Ovary (tissue), 9 donors: ENCODE measurements around the gene ELK1. TPM values are rescaled to one million over a fixed set of nuclear protein-coding genes. Genes with fewer than 3 reads are reported as not detected.

Experiments
- DNase-seq, 5 donors: peaks; one replicate each; pipeline ENCODE4 v3.0.0-alpha.2; 2019 to 2020
- H3K27ac ChIP-seq, 2 donors: fragments of 200-600 bp; one replicate each; pipeline versions ENCODE4 v1.5.1 to v1.8.0; 2019 to 2022
- H3K27me3 ChIP-seq: fragments of 200-600 bp; one replicate; pipeline ENCODE4 v1.8.0; 2022
- H3K36me3 ChIP-seq: fragments of 200-600 bp; sonication (generic); one replicate; pipeline ENCODE4 v1.5.1; 2019
- H3K4me1 ChIP-seq: one replicate; pipeline ENCODE4 v1.8.1; 2013; ENCODE audit warnings: mild to moderate bottlenecking, moderate library complexity; ENCODE audit not compliant: insufficient read depth
- H3K4me3 ChIP-seq: fragments of 200-600 bp; sonication (generic); one replicate; pipeline ENCODE4 v1.5.1; 2017
- H3K9me3 ChIP-seq, 2 donors: fragments of 200-600 bp in 1 of 2; sonication (generic) in 1 of 2; one replicate each; pipeline versions ENCODE4 v1.5.1 to v1.8.1; 2013 to 2019; ENCODE audit warnings: mild to moderate bottlenecking in 1 of 2, moderate library complexity in 1 of 2
- EP300 ChIP-seq: sonication (generic); formaldehyde crosslinking; IDR thresholded peaks from one replicate; pipeline ENCODE4 v1.6.1; 2017; ENCODE audit warnings: antibody characterized with exemption
- POLR2A ChIP-seq: fragments of 450-650 bp; IDR thresholded peaks from one replicate; pipeline ENCODE4 v1.6.1; 2017; ENCODE audit warnings: antibody characterized with exemption, mild to moderate bottlenecking, moderate library complexity
- WGBS, 3 donors: extraction: QIAGEN DNeasy Blood & Tissue Kit in 1 of 3; methylation state at CpG; one replicate each; pipeline versions ENCODE4 v1.1.5 to v1.1.7; 2013 to 2017; 5-methylcytosine and 5-hydroxymethylcytosine counted together
- intact Hi-C, 4 donors: fragments of 100-400 bp; cut with DNase I; formaldehyde crosslinking; loops; one replicate each; pipeline versions ENCODE4 v1.11.0 to v1.15.1; 2022 to 2023
- polyA plus RNA-seq, 2 donors: library from polyadenylated mRNA; stranded (reverse); fragments of 200-250 nt in 1 of 2; fragments of 350-450 nt in 1 of 2; fragmentation: Illumina TruSeq in 1 of 2; extraction: RNeasy Lipid Tissue Mini Kit (QIAGEN cat#74804) in 1 of 2; gene quantifications; one replicate each; pipeline ENCODE4 v1.2.3, GENCODE V29; 2013 to 2014
- total RNA-seq, 7 donors: library from RNA; depleted of rRNA in 2 of 7; stranded (reverse); fragments of >200 nt in 2 of 7; fragmentation: NEBNext Ultra II Directional in 3 of 7; extraction: Animal tissue kit (Norgen Biotek cat#: 25700) in 3 of 7; gene quantifications; one replicate each; pipeline versions ENCODE4 v1.1.0 to v1.2.4, GENCODE V29; 2016 to 2023
- TF ChIP-seq, protein P1 (sequence below), 3 donors: fragments of 450-650 bp in 2 of 3; fragments of 200-600 bp in 1 of 3; IDR thresholded peaks; one replicate each; pipeline versions ENCODE4 v1.5.1 to v1.8.0; 2016 to 2022; ENCODE audit warnings: antibody characterized with exemption in 3 of 3, mild to moderate bottlenecking in 1 of 3
- donor health status: DM: no; HTN: no; CAD: no; lungs with moderate emphysema.
- donor health status: DM: no; HTN: no; CAD: no.
- donor health status: Bipolar disorder and iron deficiency.
- donor health status: DM: yes; HTN: yes; CAD: no.
- donor health status: DM: no; HTN: no; CAD: no.
- donor health status: DM: yes; HTN: yes; CAD: no.

Gene ELK1
- total and polyA plus RNA-seq, 9 donors: 29.7 to 139 (median 73.0) TPM

- no peak for DNase-seq
- Histone ChIP-seq H3K4me3 (peak overlapping the region; percentile 66), H3K9me3 (no peaks in the 10 kb centered on the region), H3K4me1 (peaks cover 7% of the 10 kb centered on the region), H3K36me3 (no peaks in the 10 kb centered on the region), H3K27me3 (no peaks in the 10 kb centered on the region), H3K27ac (no peak overlapping the region)
- WGBS, 3 donors: 32 to 45% (median 39%) methylated on average over 8 of the region's 8 CpGs
- intact Hi-C loops: loop anchor here in 3 of 4 donors (10.0 kb wide), 3 partner anchors 74 to 454 kb away; partner anchors contain the start of gene UBA1 (in 1 of the 3)
- TF ChIP-seq POLR2A (no peak), EP300 (no peak)
- TF ChIP-seq, protein P1, sequence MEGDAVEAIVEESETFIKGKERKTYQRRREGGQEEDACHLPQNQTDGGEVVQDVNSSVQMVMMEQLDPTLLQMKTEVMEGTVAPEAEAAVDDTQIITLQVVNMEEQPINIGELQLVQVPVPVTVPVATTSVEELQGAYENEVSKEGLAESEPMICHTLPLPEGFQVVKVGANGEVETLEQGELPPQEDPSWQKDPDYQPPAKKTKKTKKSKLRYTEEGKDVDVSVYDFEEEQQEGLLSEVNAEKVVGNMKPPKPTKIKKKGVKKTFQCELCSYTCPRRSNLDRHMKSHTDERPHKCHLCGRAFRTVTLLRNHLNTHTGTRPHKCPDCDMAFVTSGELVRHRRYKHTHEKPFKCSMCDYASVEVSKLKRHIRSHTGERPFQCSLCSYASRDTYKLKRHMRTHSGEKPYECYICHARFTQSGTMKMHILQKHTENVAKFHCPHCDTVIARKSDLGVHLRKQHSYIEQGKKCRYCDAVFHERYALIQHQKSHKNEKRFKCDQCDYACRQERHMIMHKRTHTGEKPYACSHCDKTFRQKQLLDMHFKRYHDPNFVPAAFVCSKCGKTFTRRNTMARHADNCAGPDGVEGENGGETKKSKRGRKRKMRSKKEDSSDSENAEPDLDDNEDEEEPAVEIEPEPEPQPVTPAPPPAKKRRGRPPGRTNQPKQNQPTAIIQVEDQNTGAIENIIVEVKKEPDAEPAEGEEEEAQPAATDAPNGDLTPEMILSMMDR (IDR thresholded peaks at IDR 0.05): no peak
Measured at GRCh38 chrX:47649271-47649670, 1.1 kb downstream of the ELK1 start.

DNA sequence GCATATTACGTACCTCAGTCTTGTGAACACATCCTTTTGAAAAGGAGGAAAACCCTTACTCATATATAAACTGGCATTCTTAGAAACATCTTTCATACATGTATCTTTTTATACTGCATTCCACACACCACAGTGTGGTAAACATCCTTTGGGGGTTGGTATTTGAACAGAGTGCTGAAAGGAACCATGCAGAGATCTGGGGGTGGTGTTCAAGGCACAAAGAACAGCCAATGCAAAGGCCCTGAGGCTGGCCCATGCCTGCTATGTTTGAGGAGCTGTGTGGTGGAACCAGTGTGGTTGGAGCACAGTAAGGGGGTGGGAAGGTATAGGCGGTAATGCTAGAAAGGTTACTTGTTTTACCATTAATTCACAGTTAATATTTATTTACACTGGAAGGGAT, 2.0 kb downstream of the ELK1 start:
- Histone ChIP-seq H3K36me3 (no peaks in the 10 kb centered on the region), H3K4me3 (no peak overlapping the region), H3K27ac (no peak overlapping the region), H3K9me3 (no peaks in the 10 kb centered on the region), H3K27me3 (no peaks in the 10 kb centered on the region), H3K4me1 (peaks cover 7% of the 10 kb centered on the region)
- peak in 1 of 5 donors; percentile 6 for DNase-seq
- no peak for TF ChIP-seq POLR2A
- intact Hi-C loops: loop anchor here in 3 of 4 donors (10.0 kb wide), 3 partner anchors 74 to 454 kb away; partner anchors contain the start of gene UBA1 (in 1 of the 3)
- WGBS, 3 donors: 45 to 54% (median 51%) methylated on average over 2 of the region's 2 CpGs

DNA sequence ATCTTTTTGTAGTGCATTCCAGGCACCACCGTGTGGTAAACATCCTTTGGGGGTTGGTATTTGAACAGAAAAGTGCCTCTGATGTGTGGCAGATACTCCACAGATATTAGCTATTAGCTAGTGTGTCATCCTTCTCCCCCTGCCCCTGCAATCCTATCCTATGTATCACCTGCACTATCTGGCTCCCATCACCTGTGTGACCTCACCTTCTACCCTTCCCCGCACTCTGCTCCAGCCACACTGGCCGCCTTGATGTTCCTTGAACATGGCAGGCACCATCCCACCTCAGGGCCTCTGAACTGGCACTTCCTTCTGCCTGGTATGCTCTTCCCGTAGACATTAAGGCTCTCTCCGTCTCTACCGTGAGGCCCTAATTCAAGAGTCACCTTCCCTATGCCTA, 3.7 kb downstream of the ELK1 start:
- H3K4me1 ChIP-seq: peaks cover 5% of the 10 kb centered on the region
- intact Hi-C loops: loop anchor here in 3 of 4 donors (10.0 kb wide), 3 partner anchors 72 to 452 kb away; partner anchors contain the start of gene UBA1 (in 1 of the 3)
- no peaks in the 10 kb centered on the region for H3K36me3 ChIP-seq
- H3K4me3 ChIP-seq: no peak overlapping the region
- WGBS, 3 donors: 48 to 60% (median 52%) methylated on average over 6 of the region's 6 CpGs
- H3K27me3 ChIP-seq: no peaks in the 10 kb centered on the region
- H3K9me3 ChIP-seq: no peaks in the 10 kb centered on the region
- TF ChIP-seq EP300: no peak
- TF ChIP-seq POLR2A: no peak
- H3K27ac ChIP-seq: no peak overlapping the region
- DNase-seq: peak in 1 of 5 donors; percentile 10

DNA sequence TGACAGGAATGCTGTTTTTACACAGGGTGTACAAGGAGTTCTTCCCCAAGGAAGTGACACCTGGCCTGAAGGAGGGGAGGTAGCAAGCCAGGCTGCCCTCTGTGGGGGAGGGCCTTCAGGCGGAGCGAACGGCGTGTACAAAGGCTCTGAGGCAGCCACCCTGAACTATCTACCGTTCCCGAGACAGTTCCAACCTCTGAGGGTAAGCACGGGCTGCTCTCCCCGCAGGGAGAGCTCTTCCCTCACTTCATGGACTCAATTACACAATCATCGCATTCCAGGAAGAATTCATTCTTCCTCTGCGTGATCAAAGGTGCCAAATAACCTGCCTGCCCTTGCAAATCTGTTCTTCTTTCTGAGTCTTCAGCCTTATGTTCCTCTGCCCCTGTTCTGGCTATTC, 4.8 kb downstream of the ELK1 start:
- Histone ChIP-seq H3K27me3 (no peaks in the 10 kb centered on the region), H3K27ac (peak overlapping the region in 1 of 2 donors; percentile 48), H3K36me3 (no peaks in the 10 kb centered on the region), H3K4me3 (no peak overlapping the region), H3K4me1 (peaks cover 2% of the 10 kb centered on the region), H3K9me3 (no peaks in the 10 kb centered on the region)
- DNase-seq: peak in 2 of 5 donors; percentile 28 to 34
- intact Hi-C loops: loop anchor here in 3 of 4 donors (10.0 kb wide), 3 partner anchors 71 to 451 kb away; partner anchors contain the start of gene UBA1 (in 1 of the 3)
- 41 to 47% (median 44%) methylated on average over 10 of the region's 10 CpGs for WGBS, 3 donors
- TF ChIP-seq, protein P1 (IDR thresholded peaks at IDR 0.05): no peak
- TF ChIP-seq POLR2A (no peak), EP300 (no peak)

- H3K4me1 ChIP-seq: peaks cover 2% of the 10 kb centered on the region
- H3K4me3 ChIP-seq: no peak overlapping the region
- H3K27me3 ChIP-seq: no peaks in the 10 kb centered on the region
- intact Hi-C loops: loop anchor here in 3 of 4 donors (10.0 kb wide), 3 partner anchors 70 to 450 kb away; partner anchors contain the start of gene UBA1 (in 1 of the 3)
- no peak overlapping the region for H3K27ac ChIP-seq
- no peaks in the 10 kb centered on the region for H3K9me3 ChIP-seq
- DNase-seq: peak in 1 of 5 donors; percentile 21
- no peaks in the 10 kb centered on the region for H3K36me3 ChIP-seq
- WGBS, 3 donors: 36 to 46% (median 44%) methylated on average over 12 of the region's 12 CpGs
- TF ChIP-seq POLR2A: no peak
- TF ChIP-seq, protein P1 (IDR thresholded peaks at IDR 0.05): peak; percentile 6 to 35 (median 31)
Measured at GRCh38 chrX:47644557-47645091, 5.7 kb downstream of the ELK1 start.
